Measurements from ENCODE around the gene SNAPC4.

GRCh38 chr9:136416914-136417313 lies 16.9 kb upstream of the SNAPC4 start:
- TF ChIP-seq POLR2AphosphoS5 (IDR thresholded peaks at IDR 0.05; ENCODE audit: low read depth, low read length) (no peak), PAX5 (IDR thresholded peaks at IDR 0.05; ENCODE audit: insufficient read depth, low read length, severe bottlenecking) (no peak)

Measured in GM12891 (cell line).